Adrenal gland (tissue), 5 donors: ENCODE data around the gene LRFN2.

ENCODE experiments used
- POLR2A ChIP-seq, 2 donors: fragments of 450-650 bp; IDR thresholded peaks; one replicate each; pipeline ENCODE4 v1.6.1; 2017; ENCODE audit warnings: antibody characterized with exemption in 2 of 2, mild to moderate bottlenecking in 2 of 2, moderate library complexity in 1 of 2
- TF ChIP-seq, protein P1 (sequence below), 6 experiments: fragments of 450-650 bp in 4 of 6; fragments of 200-600 bp in 2 of 6; sonication (generic) in 1 of 6; IDR thresholded peaks; 1 replicate in 5 of 6; 2 replicates in 1 of 6; pipeline versions ENCODE4 v1.5.1 to v1.8.0; 2016 to 2021; ENCODE audit warnings: antibody characterized with exemption in 6 of 6, mild to moderate bottlenecking in 2 of 6, moderate library complexity in 1 of 6
- donor health status: DM: no; HTN: no; CAD: no.

DNA sequence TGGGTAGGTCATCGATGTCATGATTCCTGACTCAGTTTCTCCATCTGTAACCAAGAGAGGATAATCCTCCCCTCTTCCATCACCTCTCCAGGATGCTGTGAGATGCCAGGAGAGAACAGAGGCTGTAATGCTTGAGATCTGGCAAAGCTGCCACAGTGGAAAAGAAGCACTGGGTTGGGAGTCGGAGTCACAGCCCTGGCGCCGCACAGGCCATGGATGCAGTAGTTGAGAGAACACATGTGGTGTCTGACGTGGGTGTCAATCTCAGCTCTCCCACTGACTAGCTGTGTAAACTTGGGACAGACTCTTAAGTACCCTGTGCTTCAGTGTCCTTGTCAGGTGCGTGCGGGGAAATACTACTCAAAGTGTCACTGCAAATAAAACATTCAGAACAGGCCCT lies 47.3 kb downstream of the LRFN2 start:
- no peak for TF ChIP-seq POLR2A (IDR thresholded peaks at IDR 0.05)
- TF ChIP-seq, protein P1, sequence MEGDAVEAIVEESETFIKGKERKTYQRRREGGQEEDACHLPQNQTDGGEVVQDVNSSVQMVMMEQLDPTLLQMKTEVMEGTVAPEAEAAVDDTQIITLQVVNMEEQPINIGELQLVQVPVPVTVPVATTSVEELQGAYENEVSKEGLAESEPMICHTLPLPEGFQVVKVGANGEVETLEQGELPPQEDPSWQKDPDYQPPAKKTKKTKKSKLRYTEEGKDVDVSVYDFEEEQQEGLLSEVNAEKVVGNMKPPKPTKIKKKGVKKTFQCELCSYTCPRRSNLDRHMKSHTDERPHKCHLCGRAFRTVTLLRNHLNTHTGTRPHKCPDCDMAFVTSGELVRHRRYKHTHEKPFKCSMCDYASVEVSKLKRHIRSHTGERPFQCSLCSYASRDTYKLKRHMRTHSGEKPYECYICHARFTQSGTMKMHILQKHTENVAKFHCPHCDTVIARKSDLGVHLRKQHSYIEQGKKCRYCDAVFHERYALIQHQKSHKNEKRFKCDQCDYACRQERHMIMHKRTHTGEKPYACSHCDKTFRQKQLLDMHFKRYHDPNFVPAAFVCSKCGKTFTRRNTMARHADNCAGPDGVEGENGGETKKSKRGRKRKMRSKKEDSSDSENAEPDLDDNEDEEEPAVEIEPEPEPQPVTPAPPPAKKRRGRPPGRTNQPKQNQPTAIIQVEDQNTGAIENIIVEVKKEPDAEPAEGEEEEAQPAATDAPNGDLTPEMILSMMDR (IDR thresholded peaks at IDR 0.05), result no peak
